GM12872 (cell line): ENCODE data around the gene FAM53B.

Experiments used
- TF ChIP-seq, protein P1 (sequence below): IDR thresholded peaks from 3 replicates; pipeline ENCODE4 v1.5.1; 2011; ENCODE audit warnings: low read depth, mild to moderate bottlenecking, low read length, moderate library complexity; ENCODE audit not compliant: insufficient read depth

FAM53B gene

DNA sequence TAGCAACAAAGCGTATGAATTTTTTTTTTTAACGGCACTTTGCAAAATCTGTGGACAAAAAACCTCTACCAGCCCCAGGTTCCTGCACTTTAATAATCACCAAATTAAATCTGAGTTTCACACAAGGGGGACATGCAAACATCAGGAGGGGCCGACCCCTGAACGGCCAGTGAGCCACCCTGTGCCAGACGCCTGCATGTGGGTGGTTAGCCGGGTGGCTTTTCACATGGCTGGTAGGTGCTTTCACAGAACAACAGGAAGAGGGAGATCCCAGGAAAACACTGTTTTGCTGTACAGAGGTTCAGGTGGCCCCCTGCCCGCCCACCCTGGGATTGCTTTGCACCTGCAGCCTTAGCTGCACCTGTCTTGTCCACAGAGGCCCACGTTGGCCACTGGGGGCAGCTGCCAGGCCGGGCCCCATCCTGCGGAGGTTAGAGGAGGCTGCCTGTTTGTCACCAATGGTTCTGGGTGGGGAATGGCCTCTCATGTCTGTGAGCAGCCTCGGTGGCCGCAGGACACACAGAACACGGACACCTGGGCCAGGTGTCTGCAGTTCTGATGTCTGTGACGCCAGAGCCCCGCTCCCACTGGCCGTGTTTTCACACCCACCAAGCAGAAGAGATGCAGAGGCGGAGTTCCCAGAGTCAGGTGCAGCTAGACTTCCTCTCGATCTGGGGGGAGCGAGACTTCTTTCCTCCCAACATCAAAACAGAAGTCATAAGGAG is 107.7 kb downstream of the FAM53B start:
- TF ChIP-seq, protein P1, sequence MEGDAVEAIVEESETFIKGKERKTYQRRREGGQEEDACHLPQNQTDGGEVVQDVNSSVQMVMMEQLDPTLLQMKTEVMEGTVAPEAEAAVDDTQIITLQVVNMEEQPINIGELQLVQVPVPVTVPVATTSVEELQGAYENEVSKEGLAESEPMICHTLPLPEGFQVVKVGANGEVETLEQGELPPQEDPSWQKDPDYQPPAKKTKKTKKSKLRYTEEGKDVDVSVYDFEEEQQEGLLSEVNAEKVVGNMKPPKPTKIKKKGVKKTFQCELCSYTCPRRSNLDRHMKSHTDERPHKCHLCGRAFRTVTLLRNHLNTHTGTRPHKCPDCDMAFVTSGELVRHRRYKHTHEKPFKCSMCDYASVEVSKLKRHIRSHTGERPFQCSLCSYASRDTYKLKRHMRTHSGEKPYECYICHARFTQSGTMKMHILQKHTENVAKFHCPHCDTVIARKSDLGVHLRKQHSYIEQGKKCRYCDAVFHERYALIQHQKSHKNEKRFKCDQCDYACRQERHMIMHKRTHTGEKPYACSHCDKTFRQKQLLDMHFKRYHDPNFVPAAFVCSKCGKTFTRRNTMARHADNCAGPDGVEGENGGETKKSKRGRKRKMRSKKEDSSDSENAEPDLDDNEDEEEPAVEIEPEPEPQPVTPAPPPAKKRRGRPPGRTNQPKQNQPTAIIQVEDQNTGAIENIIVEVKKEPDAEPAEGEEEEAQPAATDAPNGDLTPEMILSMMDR, result no peak

DNA sequence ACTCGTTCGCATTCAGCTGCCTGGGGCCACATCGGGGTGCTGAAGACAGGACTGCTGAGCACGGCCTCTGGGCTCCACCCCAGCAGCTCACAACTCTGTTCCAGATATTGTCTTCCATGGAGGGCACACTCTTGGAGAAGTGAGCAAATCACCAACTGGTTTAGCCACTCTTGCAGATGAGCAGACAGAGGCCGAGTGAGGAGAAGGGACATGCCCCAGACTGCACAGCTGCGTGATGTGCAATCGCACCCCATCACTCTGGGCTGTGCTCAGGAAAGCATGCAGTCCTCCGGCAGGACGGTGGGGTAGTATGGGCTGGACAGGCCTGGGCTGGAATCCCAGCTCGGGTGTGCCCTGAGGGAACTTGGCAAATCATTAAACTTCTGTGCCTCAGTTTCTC is 111.6 kb downstream of the FAM53B start:
- TF ChIP-seq, protein P1, result no peak

DNA sequence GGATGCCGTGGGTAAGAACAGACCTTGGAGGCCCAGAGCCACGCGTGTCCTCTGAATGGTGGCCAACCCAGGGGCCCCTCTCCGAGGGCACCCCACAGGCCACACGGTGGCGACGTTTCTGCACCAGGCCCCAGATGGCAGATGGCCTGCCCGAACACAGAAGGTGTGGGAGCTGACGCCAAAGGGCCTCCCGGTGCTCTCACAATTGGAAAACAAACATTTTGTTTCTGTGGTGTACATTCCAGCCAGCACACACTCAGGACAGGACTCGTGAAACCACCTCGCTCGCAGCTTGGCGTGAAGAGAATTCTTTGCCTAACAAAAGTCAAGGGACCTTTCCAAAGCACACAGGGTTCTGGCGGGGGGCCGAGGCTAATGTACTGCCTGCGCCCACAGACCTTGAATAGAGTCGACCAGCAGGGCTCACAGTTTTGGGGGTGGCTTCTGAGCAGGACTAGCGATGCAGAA is 112.1 kb downstream of the FAM53B start:
- TF ChIP-seq, protein P1, result peak; percentile 24; the same call in 1 of the 3 replicates

DNA sequence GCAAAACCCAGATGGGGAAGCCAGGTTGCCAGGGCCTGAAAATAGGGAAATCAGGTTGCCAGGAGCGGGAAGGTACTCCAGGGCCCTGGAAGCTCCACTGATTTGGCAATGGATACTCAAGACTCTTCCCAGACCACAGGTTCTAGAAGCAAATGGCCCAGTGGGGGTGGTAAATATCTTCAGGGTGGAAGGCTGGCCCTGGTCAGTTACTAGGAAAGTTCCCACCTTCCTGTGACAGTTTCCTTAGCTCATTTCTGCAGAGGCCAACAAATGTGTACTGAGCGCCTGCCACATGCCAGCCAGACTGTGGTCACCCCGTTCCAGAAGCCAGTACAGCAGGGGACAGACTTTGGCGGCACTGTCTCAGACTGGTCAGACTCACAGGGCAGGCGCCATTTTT is 113.6 kb downstream of the FAM53B start:
- TF ChIP-seq, protein P1, result no peak

DNA sequence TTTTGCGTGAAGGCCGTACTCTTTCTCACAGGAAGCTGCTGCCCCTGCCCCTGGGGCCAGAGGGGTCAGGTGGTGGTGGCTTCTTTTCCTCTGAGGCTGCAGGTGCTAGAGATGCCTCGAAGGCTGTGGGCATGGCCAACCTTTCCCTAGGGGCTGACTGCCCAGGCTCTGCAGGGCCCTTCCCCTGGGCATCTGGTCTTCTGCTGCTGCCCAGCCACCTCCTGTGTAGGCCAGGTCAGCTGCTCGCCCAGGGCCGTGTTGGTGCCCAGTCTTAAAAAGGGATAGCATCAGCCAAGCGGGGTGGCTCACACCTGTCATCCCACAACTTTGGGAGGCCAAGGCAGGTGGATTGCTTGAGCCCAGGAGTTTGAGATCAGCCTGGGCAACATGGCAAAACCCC is 114.3 kb downstream of the FAM53B start:
- TF ChIP-seq, protein P1, result no peak

DNA sequence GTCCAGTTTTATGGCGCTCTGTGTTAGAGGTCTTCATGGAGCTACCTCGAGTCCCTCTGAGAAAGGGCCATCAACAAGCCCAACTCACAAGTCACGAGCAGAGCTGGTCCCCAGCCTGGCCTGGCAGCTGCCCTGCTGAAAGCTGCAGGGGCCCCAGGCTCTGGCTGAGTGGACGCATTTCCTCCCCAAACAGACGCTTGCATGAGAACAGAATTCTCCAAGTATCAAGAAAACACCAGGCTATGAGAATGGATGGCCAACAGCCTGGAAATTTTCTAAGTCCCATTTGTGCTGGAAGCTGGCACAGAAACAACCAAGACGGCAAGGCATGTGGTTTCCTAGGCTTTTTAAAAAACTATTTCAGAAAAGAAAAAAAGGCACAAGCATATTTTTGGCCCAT is 114.8 kb downstream of the FAM53B start:
- TF ChIP-seq, protein P1, result no peak

DNA sequence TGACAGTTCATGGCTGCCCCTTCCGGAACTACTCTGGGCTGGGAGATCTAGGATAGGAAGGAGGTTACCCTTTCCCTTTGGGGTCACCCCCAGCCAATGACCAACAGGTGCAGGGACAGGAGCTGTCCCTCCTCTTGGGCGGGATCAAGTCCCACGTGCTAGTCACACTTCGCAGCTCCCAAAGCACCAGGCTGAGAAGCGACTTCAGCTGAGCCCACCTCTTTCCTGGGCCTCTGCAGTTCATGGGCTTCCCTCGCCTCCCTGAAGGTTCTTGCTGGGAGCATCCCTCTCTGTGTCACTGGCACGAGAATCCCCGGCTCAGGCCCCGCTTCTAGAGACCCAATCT is 115.5 kb downstream of the FAM53B start:
- TF ChIP-seq, protein P1, result no peak
